Trophoblast cell (in vitro differentiated cells and primary cell): ENCODE data around the gene ZC3H12C.

Experiments
- DNase-seq, 2 donors: peaks; one replicate each; pipeline ENCODE4 v3.0.0-alpha.2; 2016
- H2AFZ ChIP-seq: 2 replicates; pipeline ENCODE4 v1.6.1; 2013; ENCODE audit warnings: low read length, moderate library complexity, mild to moderate bottlenecking; ENCODE audit not compliant: insufficient read depth, poor library complexity
- H2AK5ac ChIP-seq: 2 replicates; pipeline ENCODE4 v1.6.1; 2013; ENCODE audit warnings: mild to moderate bottlenecking, low read length
- H2BK120ac ChIP-seq: 2 replicates; pipeline ENCODE4 v1.6.1; 2013; ENCODE audit warnings: low read length, mild to moderate bottlenecking, moderate library complexity; ENCODE audit not compliant: insufficient read depth, poor library complexity
- H2BK12ac ChIP-seq: 2 replicates; pipeline ENCODE4 v1.6.1; 2013; ENCODE audit warnings: mild to moderate bottlenecking, low read length, moderate library complexity
- H2BK5ac ChIP-seq: 2 replicates; pipeline ENCODE4 v1.6.1; 2013; ENCODE audit warnings: low read length, low read depth, moderate library complexity, mild to moderate bottlenecking; ENCODE audit not compliant: poor library complexity
- H3K14ac ChIP-seq: 2 replicates; pipeline ENCODE4 v1.6.1; 2013; ENCODE audit warnings: mild to moderate bottlenecking, low read length
- H3K18ac ChIP-seq: 2 replicates; pipeline ENCODE4 v1.6.1; 2013; ENCODE audit warnings: mild to moderate bottlenecking, low read length
- H3K23ac ChIP-seq: 2 replicates; pipeline ENCODE4 v1.6.1; 2013; ENCODE audit warnings: low read length
- H3K27ac ChIP-seq: 2 replicates; pipeline ENCODE4 v1.5.1; 2013; ENCODE audit warnings: low read depth, mild to moderate bottlenecking, inconsistent platforms, low read length, moderate library complexity
- H3K27me3 ChIP-seq: 2 replicates; pipeline ENCODE4 v1.6.1; 2013; ENCODE audit warnings: inconsistent platforms, mild to moderate bottlenecking, low read length, moderate library complexity; ENCODE audit not compliant: insufficient read depth
- H3K36me3 ChIP-seq, 2 experiments: 1 replicate in 1 of 2; 2 replicates in 1 of 2; pipeline ENCODE4 v1.6.1; 2013; ENCODE audit warnings: low read length in 2 of 2, mild to moderate bottlenecking in 2 of 2, moderate library complexity in 1 of 2; ENCODE audit not compliant: insufficient read depth in 2 of 2, control insufficient read depth in 1 of 2
- H3K4ac ChIP-seq: 2 replicates; pipeline ENCODE4 v1.6.1; 2013; ENCODE audit warnings: low read depth, mild to moderate bottlenecking, low read length, moderate library complexity
- H3K4me1 ChIP-seq, 2 experiments: 1 replicate in 1 of 2; 2 replicates in 1 of 2; pipeline ENCODE4 v1.6.1; 2013; ENCODE audit warnings: low read length in 2 of 2, mild to moderate bottlenecking in 2 of 2, moderate library complexity in 1 of 2; ENCODE audit not compliant: insufficient read depth in 2 of 2, control insufficient read depth in 1 of 2
- H3K4me2 ChIP-seq: 2 replicates; pipeline ENCODE4 v1.6.1; 2013; ENCODE audit warnings: inconsistent platforms, mild to moderate bottlenecking, low read length, moderate library complexity
- H3K4me3 ChIP-seq: 2 replicates; pipeline ENCODE4 v1.5.1; 2013; ENCODE audit warnings: mild to moderate bottlenecking, low read depth, low read length, inconsistent platforms
- H3K79me1 ChIP-seq: one replicate; pipeline ENCODE4 v1.6.1; 2013; ENCODE audit warnings: low read length
- H3K79me2 ChIP-seq: 2 replicates; pipeline ENCODE4 v1.6.1; 2013; ENCODE audit warnings: low read length, mild to moderate bottlenecking; ENCODE audit not compliant: control insufficient read depth, insufficient read depth, poor library complexity
- H3K9ac ChIP-seq: 2 replicates; pipeline ENCODE4 v1.6.1; 2013; ENCODE audit warnings: mild to moderate bottlenecking, low read length
- H3K9me3 ChIP-seq: 2 replicates; pipeline ENCODE4 v1.6.1; 2013; ENCODE audit warnings: low read depth, mild to moderate bottlenecking, control low read depth, inconsistent platforms, low read length; ENCODE audit not compliant: insufficient read depth
- H4K12ac ChIP-seq: 2 replicates; pipeline ENCODE4 v1.6.1; 2013; ENCODE audit warnings: low read depth, mild to moderate bottlenecking, low read length, moderate library complexity
- H4K8ac ChIP-seq: 2 replicates; pipeline ENCODE4 v1.6.1; 2013; ENCODE audit warnings: low read depth, mild to moderate bottlenecking, low read length, moderate library complexity
- H4K91ac ChIP-seq: one replicate; pipeline ENCODE4 v1.6.1; 2013; ENCODE audit warnings: low read depth, mild to moderate bottlenecking, low read length, moderate library complexity
- WGBS: extraction: QIAGEN DNeasy Blood & Tissue Kit; methylation state at CpG from one replicate; pipeline ENCODE4 v1.1.7; 2013; ENCODE audit warnings: missing lambda C conversion rate; ENCODE audit not compliant: insufficient read length, insufficient coverage; ENCODE audit errors: extremely low coverage; 5-methylcytosine and 5-hydroxymethylcytosine counted together

Gene ZC3H12C

GRCh38 chr11:110217223-110217877 is 124.2 kb downstream of the ZC3H12C start:
- Histone ChIP-seq H3K36me3 (peaks cover 2 to 7% of the 10 kb centered on the region in 2 experiments), H3K79me2 (no peaks in the 10 kb centered on the region), H4K91ac (no peak overlapping the region), H3K79me1 (no peaks in the 10 kb centered on the region), H3K4me3 (no peak overlapping the region), H2BK5ac (no peak overlapping the region), H2BK120ac (no peak overlapping the region), H3K4me2 (no peak overlapping the region), H2AK5ac (no peak overlapping the region), H4K8ac (no peak overlapping the region), H3K18ac (no peak overlapping the region), H3K14ac (no peak overlapping the region), H4K12ac (no peak overlapping the region), H3K9me3 (no peaks in the 10 kb centered on the region), H3K27ac (no peak overlapping the region), H3K27me3 (no peaks in the 10 kb centered on the region), H2AFZ (no peak overlapping the region), H3K23ac (no peak overlapping the region), H2BK12ac (no peak overlapping the region), H3K9ac (no peak overlapping the region), H3K4ac (no peak overlapping the region), H3K4me1 (no peaks in the 10 kb centered on the region)
- no CpG with 5 or more reads among the region's 12 CpGs for WGBS
- no peak for DNase-seq

DNA sequence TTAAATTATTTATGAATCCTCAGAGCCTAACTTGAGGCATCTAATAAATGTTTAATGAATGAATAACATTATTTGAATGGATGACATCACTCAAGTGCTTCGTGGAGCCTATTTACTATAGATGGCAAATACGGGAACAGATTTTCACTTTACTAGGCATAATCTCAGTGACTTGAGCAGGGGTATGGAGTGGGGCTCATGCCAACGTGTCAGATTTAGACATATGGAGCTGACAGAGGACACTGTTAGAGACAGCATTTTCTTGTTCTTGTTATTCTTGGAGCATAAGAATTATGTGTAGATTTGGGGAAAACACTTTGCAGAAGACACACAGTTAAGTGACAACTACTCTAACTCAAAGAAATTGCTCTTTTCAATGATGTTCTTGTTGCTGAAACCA is 124.7 kb downstream of the ZC3H12C start:
- H3K9me3 ChIP-seq = no peaks in the 10 kb centered on the region
- no peak overlapping the region for H2BK12ac ChIP-seq
- H3K9ac ChIP-seq = no peak overlapping the region
- H4K12ac ChIP-seq = no peak overlapping the region
- no peak overlapping the region for H2BK5ac ChIP-seq
- H3K4me2 ChIP-seq = no peak overlapping the region
- H3K4me3 ChIP-seq = no peak overlapping the region
- H3K23ac ChIP-seq = no peak overlapping the region
- peaks cover 4 to 7% of the 10 kb centered on the region in 2 experiments for H3K36me3 ChIP-seq
- H3K4me1 ChIP-seq = no peaks in the 10 kb centered on the region
- H3K14ac ChIP-seq = no peak overlapping the region
- H2BK120ac ChIP-seq = no peak overlapping the region
- no peaks in the 10 kb centered on the region for H3K27me3 ChIP-seq
- H3K79me1 ChIP-seq = no peaks in the 10 kb centered on the region
- H3K4ac ChIP-seq = no peak overlapping the region
- H3K79me2 ChIP-seq = no peaks in the 10 kb centered on the region
- H3K18ac ChIP-seq = no peak overlapping the region
- H3K27ac ChIP-seq = no peak overlapping the region
- WGBS = no CpG with 5 or more reads among the region's 3 CpGs
- no peak for DNase-seq
- no peak overlapping the region for H4K91ac ChIP-seq
- no peak overlapping the region for H4K8ac ChIP-seq
- H2AK5ac ChIP-seq = no peak overlapping the region
- H2AFZ ChIP-seq = no peak overlapping the region

GRCh38 chr11:110219006-110219785 is 126.0 kb downstream of the ZC3H12C start:
- Histone ChIP-seq H3K9ac (no peak overlapping the region), H3K4me1 (no peaks in the 10 kb centered on the region), H3K27ac (no peak overlapping the region), H3K27me3 (no peaks in the 10 kb centered on the region), H3K4ac (no peak overlapping the region), H3K36me3 (peaks cover 7% of the 10 kb centered on the region in 2 experiments), H3K79me2 (no peaks in the 10 kb centered on the region), H4K91ac (no peak overlapping the region), H3K18ac (no peak overlapping the region), H4K12ac (no peak overlapping the region), H2BK5ac (no peak overlapping the region), H3K79me1 (no peaks in the 10 kb centered on the region), H4K8ac (no peak overlapping the region), H2BK120ac (no peak overlapping the region), H3K9me3 (no peaks in the 10 kb centered on the region), H2AFZ (no peak overlapping the region), H3K23ac (no peak overlapping the region), H3K14ac (no peak overlapping the region), H3K4me3 (no peak overlapping the region), H2AK5ac (no peak overlapping the region), H3K4me2 (no peak overlapping the region), H2BK12ac (no peak overlapping the region)
- WGBS = no CpG with 5 or more reads among the region's 4 CpGs
- DNase-seq = no peak
